ENCODE results near the gene NR2C2.

The NR2C2 gene

GRCh38 chr3:15044326-15044725 is 96.9 kb downstream of the NR2C2 start:
- Histone ChIP-seq H3K9ac (no peak overlapping the region), H3K4me2 (no peak overlapping the region), H3K4me3 (IDR thresholded peaks at IDR 0.05; ENCODE audit: insufficient read depth, low read depth, low read length) (no peak overlapping the region), H3K36me3 (ENCODE audit: insufficient read depth) (no peaks in the 10 kb centered on the region; the same call in 1 of the 2 replicates), H3K4me1 (ENCODE audit: low read depth, poor library complexity, severe bottlenecking) (peaks cover 34% of the 10 kb centered on the region), H3K79me2 (ENCODE audit: insufficient read depth, low read depth) (no peaks in the 10 kb centered on the region), H3K27ac (no peak overlapping the region; the same call in 1 of the 2 replicates), H2AFZ (ENCODE audit: low read depth) (no peak overlapping the region), H4K20me1 (ENCODE audit: insufficient read depth) (no peaks in the 10 kb centered on the region), H3K27me3 (ENCODE audit: insufficient read depth, low read depth) (no peaks in the 10 kb centered on the region)
- TF ChIP-seq CTCF (conservative IDR thresholded peaks at IDR 0.05; ENCODE audit: low read depth, low read length): no peak

- Histone ChIP-seq H3K9ac (no peak overlapping the region), H3K36me3 (ENCODE audit: insufficient read depth) (no peaks in the 10 kb centered on the region; the same call in 1 of the 2 replicates), H3K27ac (peak overlapping the region; percentile 28; the same call in 1 of the 2 replicates), H2AFZ (ENCODE audit: low read depth) (no peak overlapping the region), H4K20me1 (ENCODE audit: insufficient read depth) (no peaks in the 10 kb centered on the region), H3K4me1 (ENCODE audit: low read depth, poor library complexity, severe bottlenecking) (peaks cover 37% of the 10 kb centered on the region), H3K79me2 (ENCODE audit: insufficient read depth, low read depth) (no peaks in the 10 kb centered on the region), H3K4me3 (IDR thresholded peaks at IDR 0.05; ENCODE audit: insufficient read depth, low read depth, low read length) (no peak overlapping the region), H3K4me2 (peak overlapping the region; percentile 1; the same call in 1 of the 2 replicates), H3K27me3 (ENCODE audit: insufficient read depth, low read depth) (no peaks in the 10 kb centered on the region)
- no peak for TF ChIP-seq CTCF (conservative IDR thresholded peaks at IDR 0.05; ENCODE audit: low read depth, low read length)
These were observed 98.3 kb downstream of the NR2C2 start for GRCh38 chr3:15045667-15046066.

GRCh38 chr3:15049584-15049983 is 102.2 kb downstream of the NR2C2 start:
- Histone ChIP-seq H3K79me2 (ENCODE audit: insufficient read depth, low read depth) (peaks cover 11% of the 10 kb centered on the region), H3K4me2 (no peak overlapping the region), H4K20me1 (ENCODE audit: insufficient read depth) (0 out of 2 replicates have a peak, but pooled peaks cover 4% of the 10 kb centered on the region)

GRCh38 chr3:15050405-15051092 is 103.2 kb downstream of the NR2C2 start:
- 0 out of 2 replicates have a peak, but pooled peaks cover 4% of the 10 kb centered on the region for H4K20me1 ChIP-seq (ENCODE audit: insufficient read depth)
- H3K9ac ChIP-seq: no peak overlapping the region
- H2AFZ ChIP-seq (ENCODE audit: low read depth): no peak overlapping the region
- no peaks in the 10 kb centered on the region; the same call in 1 of the 2 replicates for H3K36me3 ChIP-seq (ENCODE audit: insufficient read depth)
- peaks cover 38% of the 10 kb centered on the region for H3K4me1 ChIP-seq (ENCODE audit: low read depth, poor library complexity, severe bottlenecking)
- no peak for TF ChIP-seq CTCF (conservative IDR thresholded peaks at IDR 0.05; ENCODE audit: low read depth, low read length)
- no peak overlapping the region for H3K27ac ChIP-seq
- no peaks in the 10 kb centered on the region for H3K27me3 ChIP-seq (ENCODE audit: insufficient read depth, low read depth)
- no peak overlapping the region for H3K4me2 ChIP-seq
- H3K4me3 ChIP-seq (IDR thresholded peaks at IDR 0.05; ENCODE audit: insufficient read depth, low read depth, low read length): no peak overlapping the region
- peaks cover 20% of the 10 kb centered on the region for H3K79me2 ChIP-seq (ENCODE audit: insufficient read depth, low read depth)

More at GRCh38 chr3:15049584-15049983, 102.2 kb downstream of the NR2C2 start:
- Histone ChIP-seq H2AFZ (ENCODE audit: low read depth) (no peak overlapping the region), H3K9ac (no peak overlapping the region), H3K36me3 (ENCODE audit: insufficient read depth) (no peaks in the 10 kb centered on the region; the same call in 1 of the 2 replicates), H3K27me3 (ENCODE audit: insufficient read depth, low read depth) (no peaks in the 10 kb centered on the region), H3K4me1 (ENCODE audit: low read depth, poor library complexity, severe bottlenecking) (peaks cover 44% of the 10 kb centered on the region), H3K27ac (no peak overlapping the region), H3K4me3 (IDR thresholded peaks at IDR 0.05; ENCODE audit: insufficient read depth, low read depth, low read length) (no peak overlapping the region)
- no peak for TF ChIP-seq CTCF (conservative IDR thresholded peaks at IDR 0.05; ENCODE audit: low read depth, low read length)
